ENCODE measurements around the gene LSP1. TPM values are rescaled to one million over a fixed set of nuclear protein-coding genes. Genes with fewer than 3 reads are reported as not detected.
A peak's percentile ranks its signal among the peaks of the same experiment; 100 is the strongest.

LSP1 gene
- total and polyA plus RNA-seq, 2 of the 4 experiments (the other 2 are of a cell fraction), result not detected

- Histone ChIP-seq H3K14ac (replicated peaks; ENCODE audit: low read depth, low read length) (no peak overlapping the region), H4K91ac (ENCODE audit: insufficient read depth, low read depth, low read length) (no peak overlapping the region), H3K79me1 (ENCODE audit: low read depth in 1 of 2, low read length in 2 of 2) (no peaks in the 10 kb centered on the region), H2AK5ac (ENCODE audit: low read depth, low read length) (no peak overlapping the region), H4K20me1 (ENCODE audit: insufficient read depth, low read length) (no peaks in the 10 kb centered on the region), H4K5ac (ENCODE audit: low read depth, low read length) (no peak overlapping the region), H3K4me1 (ENCODE audit: control insufficient read depth, insufficient read depth, low read length) (peaks cover 15% of the 10 kb centered on the region), H2AK9ac (replicated peaks; ENCODE audit: low read depth, low read length, poor library complexity) (no peak overlapping the region), H2BK15ac (ENCODE audit: low read depth, low read length) (no peak overlapping the region), H2BK20ac (ENCODE audit: low read depth, low read length) (no peak overlapping the region), H3K36me3 (ENCODE audit: control insufficient read depth, insufficient read depth, low read length) (no peaks in the 10 kb centered on the region), H2BK120ac (ENCODE audit: low read depth, low read length) (no peak overlapping the region), H4K8ac (ENCODE audit: low read depth in 2 of 2, low read length in 2 of 2) (no peak overlapping the region), H3K9me3 (ENCODE audit: control insufficient read depth, insufficient read depth, low read length) (no peaks in the 10 kb centered on the region), H3K4me2 (ENCODE audit: low read depth, low read length) (no peak overlapping the region), H3K4ac (ENCODE audit: low read depth, low read length) (no peak overlapping the region), H3K4me3 (ENCODE audit: insufficient read depth, low read depth, low read length) (no peak overlapping the region), H3K56ac (ENCODE audit: extremely low read depth, insufficient read depth, low read length) (no peak overlapping the region), H3K23ac (ENCODE audit: low read depth, low read length) (no peak overlapping the region), H2BK5ac (ENCODE audit: low read depth, low read length, poor library complexity, severe bottlenecking) (no peak overlapping the region), H3K9ac (ENCODE audit: low read depth, low read length) (no peak overlapping the region), H3K27me3 (ENCODE audit: control insufficient read depth, insufficient read depth, low read length) (peaks cover 16% of the 10 kb centered on the region; the same call in 1 of the 2 replicates), H2AFZ (replicated peaks; ENCODE audit: low read length, poor library complexity) (peak overlapping the region; percentile 13), H3K18ac (ENCODE audit: low read depth, low read length) (no peak overlapping the region), H3K9me1 (ENCODE audit: insufficient read depth, low read length) (no peaks in the 10 kb centered on the region), H3K27ac (ENCODE audit: insufficient read depth, low read length) (no peak overlapping the region)
- intact Hi-C loops (cut with micrococcal nuclease), result no loop called here
- POLR2A ChIA-PET (ENCODE audit: unreplicated experiment), result no interaction called here
- dilution Hi-C loops (cut with HindIII; ENCODE audit: low sequenced_read_pairs, unreplicated experiment), result no loop called here
- BruUV-seq (replicated peaks), result no TSS peak
- no peak for TF ChIP-seq MXI1 (IDR thresholded peaks at IDR 0.05; ENCODE audit: borderline replicate concordance, low read depth, low read length)
- TF ChIP-seq MAZ (IDR thresholded peaks at IDR 0.05; ENCODE audit: borderline replicate concordance, low read depth, low read length), result no peak
- TF ChIP-seq USF2 (IDR thresholded peaks at IDR 0.05; ENCODE audit: low read depth, low read length), result no peak
- TF ChIP-seq CTCF (conservative IDR thresholded peaks at IDR 0.05; ENCODE audit: low read depth, low read length), result no peak
- no peak for TF ChIP-seq RAD21 (IDR thresholded peaks at IDR 0.05; ENCODE audit: low read length)
- no peak for TF ChIP-seq NFE2L2 (IDR thresholded peaks at IDR 0.05; ENCODE audit: low read depth, low read length)
- TF ChIP-seq RCOR1 (IDR thresholded peaks at IDR 0.05; ENCODE audit: insufficient replicate concordance, low read length), result no peak
- no peak for TF ChIP-seq CEBPB (IDR thresholded peaks at IDR 0.05; ENCODE audit: low read depth, low read length)
- ATAC-seq (ENCODE audit: low read depth) (no peak), DNase-seq (no peak)
- in situ Hi-C loops (cut with MboI; ENCODE audit: low sequenced_read_pairs), result no loop called here
- CTCF ChIA-PET, result interaction anchor here (0.8 to 1.8 kb wide), 2 partner anchors 136 to 267 kb away, joined by 5 to 9 read pairs; no protein-coding TSS in a partner anchor
- no CpG with 5 or more reads among the region's 6 CpGs for WGBS, 2 experiments (ENCODE audit: extremely low coverage in 2 of 2, insufficient read length in 1 of 2)
Observed at GRCh38 chr11:1830004-1830321, 22.9 kb upstream of the LSP1 start.
